M059J (cell line): ENCODE results near the gene SRSF2. TPM values are rescaled to one million over a fixed set of nuclear protein-coding genes. Genes with fewer than 3 reads are reported as not detected.
"Not testable (repeated sequence)": the region's sequence is repeated elsewhere in the genome, so short reads cannot be mapped to it uniquely, and the experiment has no call there.

ENCODE experiments used
- DNase-seq: peaks from one replicate; pipeline ENCODE4 v3.0.0-alpha.2; 2012; ENCODE audit warnings: low read depth
- total RNA-seq: library from RNA; depleted of rRNA; stranded (reverse); fragments of >200 nt; shearing (Covaris generic); gene quantifications from 2 replicates; pipeline ENCODE4 v1.2.3, GENCODE V29; 2014

Gene SRSF2
- total RNA-seq, 1 experiment from 2014 or later = 289 TPM

GRCh38 chr17:76720941-76721340 is 16.2 kb downstream of the SRSF2 start:
- DNase-seq = no peak

DNA sequence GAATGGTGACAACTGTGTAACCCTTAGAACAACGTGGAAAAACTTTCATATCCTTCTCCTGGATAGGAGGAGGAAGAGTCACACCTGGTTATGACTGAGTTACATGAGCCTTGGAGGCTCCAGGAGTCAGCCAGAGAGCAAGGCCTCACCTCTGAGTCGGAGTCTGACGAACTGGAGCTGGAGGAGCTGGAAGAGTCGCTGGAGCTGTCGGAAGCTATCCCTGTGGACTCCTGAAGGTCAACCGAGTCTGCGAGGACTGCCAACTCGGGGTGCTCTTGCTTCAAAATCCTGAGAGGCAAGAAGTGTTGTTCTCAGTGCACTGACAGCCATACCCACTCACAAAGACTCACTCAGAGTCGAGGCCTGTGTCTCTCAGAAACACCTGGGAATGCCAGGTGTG is 16.9 kb downstream of the SRSF2 start:
- DNase-seq = no peak

DNA sequence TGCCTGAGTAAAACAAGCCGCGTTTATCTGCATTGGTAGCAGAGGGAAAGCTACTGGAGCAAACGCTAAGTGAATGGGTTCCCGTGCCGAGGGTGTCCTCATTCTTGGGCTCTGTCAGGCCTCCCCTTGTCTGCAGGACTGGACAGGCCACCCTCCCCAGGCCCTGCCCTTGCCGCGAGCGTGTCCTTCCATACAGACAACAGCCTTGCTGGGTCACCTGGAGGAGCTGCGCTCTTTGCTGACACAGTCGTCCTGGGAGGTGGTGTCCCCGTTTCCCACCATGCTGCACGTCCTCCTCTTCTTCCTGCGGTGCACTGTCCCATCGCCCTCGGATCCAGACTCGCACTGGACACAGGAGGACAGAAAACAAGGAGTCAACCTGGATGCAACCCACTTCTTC is 18.6 kb downstream of the SRSF2 start:
- DNase-seq = no peak

GRCh38 chr17:76716839-76717215 is 20.3 kb downstream of the SRSF2 start:
- peak; percentile 82 for DNase-seq

DNA sequence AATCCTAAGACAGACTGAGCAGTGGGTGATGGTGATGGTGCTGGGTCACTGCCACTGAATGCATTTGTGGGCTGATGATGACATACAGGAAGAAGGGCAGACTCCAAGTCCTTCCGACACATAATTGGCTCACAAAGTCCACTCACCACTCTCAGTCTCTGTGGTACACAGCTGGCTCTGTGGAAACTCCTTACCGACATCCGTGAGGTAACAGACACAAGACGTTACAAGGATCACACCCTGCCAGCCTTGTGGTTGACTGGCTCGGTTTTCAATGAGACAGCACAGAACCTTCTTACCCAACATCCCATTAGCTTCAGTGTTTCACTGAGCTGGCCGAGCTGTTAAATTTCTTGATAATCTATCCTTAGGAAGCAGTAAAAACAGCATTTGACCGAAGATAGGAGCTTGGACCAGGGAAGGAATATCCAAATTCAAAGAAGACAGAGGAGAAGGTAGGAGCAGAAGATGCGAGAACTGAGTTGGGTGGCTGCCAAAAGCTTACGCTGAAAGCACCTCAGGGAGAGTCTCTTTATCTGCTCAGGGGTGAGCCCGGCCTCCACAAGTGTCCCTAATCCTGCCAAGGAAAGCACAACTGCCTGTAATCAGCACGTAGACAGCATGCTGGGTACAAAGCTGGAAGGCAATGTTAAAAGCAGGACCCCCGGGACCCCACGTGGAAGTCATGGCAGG is 20.8 kb downstream of the SRSF2 start:
- peak; percentile 97 for DNase-seq

DNA sequence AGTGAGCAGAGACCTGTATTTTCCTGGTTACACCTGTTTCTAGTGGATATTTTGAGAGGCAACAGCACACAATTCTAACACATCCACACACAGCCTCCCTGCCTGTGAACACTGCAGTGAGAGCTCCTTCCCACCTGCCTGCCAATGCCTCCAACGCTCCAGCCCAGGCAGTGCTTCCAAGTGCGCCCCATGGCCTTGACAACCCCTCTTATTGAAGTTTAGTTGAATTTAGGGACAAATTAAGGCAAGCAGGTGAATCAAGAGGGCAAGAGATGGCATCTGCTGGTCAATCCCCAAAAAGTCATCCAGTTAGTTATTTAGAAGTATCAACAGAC is 21.7 kb downstream of the SRSF2 start:
- no peak for DNase-seq

DNA sequence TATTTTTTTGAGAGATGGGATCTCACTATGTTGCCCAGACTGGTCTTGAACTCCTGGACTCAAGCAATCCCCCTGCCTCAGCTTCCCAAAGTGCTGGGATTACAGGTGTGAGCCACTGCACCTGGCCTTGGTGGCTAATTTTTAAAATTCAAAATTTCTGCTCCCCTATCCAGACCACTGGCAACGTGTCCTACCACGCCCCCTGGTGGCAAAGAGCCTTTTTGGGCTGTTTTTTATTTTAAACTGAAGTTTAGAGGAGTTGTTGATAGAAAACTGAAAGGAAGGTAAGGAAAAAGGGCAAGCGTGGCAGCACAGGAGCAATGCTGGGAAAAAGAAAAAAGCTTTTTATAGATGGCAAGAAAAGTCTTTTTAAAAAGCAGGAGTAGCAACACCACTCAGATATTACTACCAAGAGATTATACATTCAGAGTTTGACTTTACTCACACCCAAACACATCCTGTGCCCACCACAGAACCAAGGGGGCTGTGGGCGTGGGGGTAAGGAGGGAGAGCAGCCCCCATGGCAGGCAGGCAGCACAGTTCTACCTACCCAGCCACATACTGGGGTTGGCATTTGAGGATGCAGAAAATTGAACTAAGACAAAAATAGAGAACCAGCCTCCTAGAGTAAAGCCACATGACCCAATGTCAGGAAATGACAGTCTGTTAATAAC is 22.2 kb downstream of the SRSF2 start:
- DNase-seq = peak; percentile 57

GRCh38 chr17:76714336-76714735 is 22.8 kb downstream of the SRSF2 start:
- DNase-seq = no peak

- DNase-seq = no peak
Measured at GRCh38 chr17:76713765-76714164, 23.4 kb downstream of the SRSF2 start.

DNA sequence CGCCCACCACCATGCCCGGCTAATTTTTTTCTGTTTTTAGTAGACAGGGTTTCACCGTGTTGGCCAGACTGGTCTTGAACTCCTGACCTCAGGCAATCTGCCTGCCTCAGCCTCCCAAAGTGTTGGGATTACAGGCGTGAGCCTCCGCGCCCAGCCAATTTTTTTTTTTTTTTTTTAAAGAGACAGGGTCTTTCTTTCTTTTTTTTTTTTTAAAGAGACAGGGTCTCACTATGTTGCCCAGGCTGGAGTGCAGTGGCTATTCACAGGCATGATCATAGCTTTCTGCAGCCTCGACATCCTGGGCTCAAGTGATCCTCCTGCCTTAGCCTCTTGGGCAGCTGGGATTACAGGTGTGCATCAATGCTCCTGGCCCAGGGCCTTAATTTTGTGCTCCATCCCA is 24.8 kb downstream of the SRSF2 start:
- DNase-seq = not testable (repeated sequence)

DNA sequence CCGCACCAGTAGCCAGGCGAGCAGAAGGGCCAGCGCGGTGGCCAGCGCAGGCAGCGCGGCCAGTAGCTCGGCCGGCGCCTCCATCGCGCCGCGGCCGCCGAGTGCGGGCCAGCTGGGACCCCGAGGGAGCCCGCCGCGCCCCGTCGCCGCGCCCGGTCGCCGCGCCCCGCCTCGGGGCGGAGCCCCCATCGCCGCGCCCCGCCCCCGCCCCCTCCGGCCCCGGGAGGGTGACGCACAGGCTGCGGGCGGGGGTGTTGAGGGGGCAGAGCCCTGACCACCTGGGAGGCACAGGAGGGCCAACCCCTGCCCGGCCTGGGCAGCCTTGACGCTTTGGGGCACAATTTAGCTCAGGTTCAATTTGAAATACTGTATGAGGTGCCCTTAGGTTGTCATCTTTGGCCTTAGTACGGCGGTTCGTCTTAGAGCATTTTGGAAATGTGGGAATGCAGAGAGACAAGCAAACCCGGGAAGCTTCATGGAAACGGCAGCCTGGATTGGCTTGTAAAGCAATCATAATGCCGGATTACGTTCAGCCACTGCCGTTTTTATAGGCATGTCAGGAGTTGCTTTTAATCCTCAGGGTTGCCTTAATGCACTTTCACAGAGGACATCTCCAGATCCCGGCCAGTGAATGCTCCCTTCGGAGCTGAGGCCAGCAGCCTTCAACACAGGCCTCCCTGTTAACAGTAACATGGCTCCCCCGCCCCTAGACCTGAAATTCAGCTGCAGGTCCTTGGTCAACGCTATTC is 26.1 kb downstream of the SRSF2 start, which contains the start of gene MXRA7:
Gene MXRA7, minus strand, starts transcription at position 103 of the 749 bp plus-strand sequence. Its CDS starts 19 bp downstream, at position 84.
- DNase-seq = peak; percentile 63

- peak; percentile 37 for DNase-seq
Measured at GRCh38 chr17:76709951-76710862, 26.9 kb downstream of the SRSF2 start.

GRCh38 chr17:76709077-76709950 is 27.8 kb downstream of the SRSF2 start:
- DNase-seq = peak; percentile 94

- no peak for DNase-seq
Measured at GRCh38 chr17:76707985-76708807, 28.9 kb downstream of the SRSF2 start.

DNA sequence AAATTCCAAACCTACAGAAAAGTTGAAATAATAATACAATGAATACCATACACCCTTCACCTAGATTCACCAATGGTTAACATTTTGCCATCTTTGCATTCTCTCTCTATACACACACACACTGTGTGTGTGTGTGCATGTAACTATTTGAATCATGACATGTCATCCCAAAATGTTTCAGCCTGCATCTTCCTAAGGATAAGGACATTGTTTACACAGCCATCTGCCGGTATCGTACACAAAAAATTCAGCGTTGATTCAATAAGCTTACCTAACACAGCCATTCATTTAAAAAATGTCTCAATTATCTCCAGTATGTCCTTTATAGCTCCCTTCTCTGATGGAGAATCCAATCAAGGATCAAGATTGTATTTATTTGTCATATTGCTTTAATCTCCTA is 30.3 kb downstream of the SRSF2 start:
- no peak for DNase-seq

DNA sequence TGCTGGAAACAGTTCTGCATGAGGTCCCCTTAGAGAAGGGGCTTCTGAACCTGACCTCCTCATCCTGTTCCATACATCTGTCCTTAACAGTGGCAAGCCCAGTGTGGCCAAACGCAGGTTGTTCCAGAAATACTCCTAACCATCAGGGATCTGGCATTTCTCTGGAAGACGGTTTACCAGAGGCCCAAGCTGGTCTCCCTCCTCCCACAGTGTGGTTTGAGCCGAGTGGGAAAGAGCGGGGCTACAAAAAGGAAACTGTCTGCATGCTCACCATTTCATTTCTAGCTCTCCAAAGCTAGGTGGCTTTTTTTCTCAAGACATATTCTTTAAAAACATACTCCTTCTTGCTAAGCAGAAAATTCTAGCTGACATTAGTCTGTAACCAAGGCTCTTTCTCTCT is 32.3 kb downstream of the SRSF2 start:
- no peak for DNase-seq

- no peak for DNase-seq
Measured at GRCh38 chr17:76702941-76703637, 34.0 kb downstream of the SRSF2 start.

- no peak for DNase-seq
Measured at GRCh38 chr17:76702076-76702475, 35.1 kb downstream of the SRSF2 start.

GRCh38 chr17:76701471-76701967 is 35.6 kb downstream of the SRSF2 start:
- DNase-seq = no peak
